Left ventricle myocardium inferior (tissue), 1 donor: ENCODE data around the gene CPM. TPM values are rescaled to one million over a fixed set of nuclear protein-coding genes. Genes with fewer than 3 reads are reported as not detected.

Source experiments
- DNase-seq: peaks from one replicate; pipeline ENCODE4 v3.0.0-alpha.2; 2020
- H3K27ac ChIP-seq: fragments of 200-600 bp; replicated peaks from 2 replicates; pipeline ENCODE4 v1.8.0; 2021
- H3K27me3 ChIP-seq: fragments of 200-600 bp; 2 replicates; pipeline ENCODE4 v1.8.0; 2021; ENCODE audit warnings: low read depth
- H3K36me3 ChIP-seq: fragments of 200-600 bp; 2 replicates; pipeline ENCODE4 v1.8.0; 2021
- H3K4me1 ChIP-seq: fragments of 200-600 bp; 2 replicates; pipeline ENCODE4 v1.8.0; 2021
- H3K4me3 ChIP-seq: fragments of 200-600 bp; 2 replicates; pipeline ENCODE4 v1.8.0; 2021; ENCODE audit warnings: mild to moderate bottlenecking, moderate library complexity
- H3K9me3 ChIP-seq: fragments of 200-600 bp; replicated peaks from 2 replicates; pipeline ENCODE4 v1.8.0; 2021
- CTCF ChIP-seq: fragments of 200-600 bp; IDR thresholded peaks from 2 replicates; pipeline ENCODE4 v1.8.0; 2021; ENCODE audit warnings: antibody characterized with exemption, mild to moderate bottlenecking, borderline replicate concordance
- intact Hi-C: fragments of 100-400 bp; cut with micrococcal nuclease; formaldehyde crosslinking; loops from one replicate; pipeline ENCODE4 v1.11.0; 2022
- total RNA-seq: library from RNA; stranded (reverse); fragmentation: NEBNext Ultra II Directional; extraction: Animal tissue kit (Norgen Biotek cat#: 25700); gene quantifications from one replicate; pipeline ENCODE4 v1.2.1, GENCODE V29; 2021
- donor health status: DM: no; HTN: yes; CAD: no; lungs with severe emphysema.

CPM gene
- total RNA-seq, 1 donor from 2014 or later: 6.3 TPM

- H3K36me3 ChIP-seq: peaks cover 9% of the 10 kb centered on the region
- intact Hi-C loops: loop anchor here (10.0 kb wide), 1 partner anchor 207 kb away; no protein-coding TSS in a partner anchor
- DNase-seq: no peak
Observed at GRCh38 chr12:68868043-68868790, 64.8 kb downstream of the CPM start.

GRCh38 chr12:68867606-68868005, 65.4 kb downstream of the CPM start:
- TF ChIP-seq CTCF: no peak
- H3K4me3 ChIP-seq: no peak overlapping the region
- no peak overlapping the region for H3K27ac ChIP-seq
- intact Hi-C loops: loop anchor here (10.0 kb wide), 1 partner anchor 207 kb away; no protein-coding TSS in a partner anchor
- no peak for DNase-seq
- H3K36me3 ChIP-seq: peaks cover 9% of the 10 kb centered on the region
- no peaks in the 10 kb centered on the region for H3K9me3 ChIP-seq
- H3K27me3 ChIP-seq: peaks cover 4% of the 10 kb centered on the region
- H3K4me1 ChIP-seq: no peaks in the 10 kb centered on the region

More at GRCh38 chr12:68868043-68868790, 64.8 kb downstream of the CPM start:
- Histone ChIP-seq H3K4me3 (no peak overlapping the region), H3K9me3 (no peaks in the 10 kb centered on the region), H3K27me3 (peaks cover 4% of the 10 kb centered on the region), H3K4me1 (no peaks in the 10 kb centered on the region), H3K27ac (no peak overlapping the region)
- no peak for TF ChIP-seq CTCF

- H3K9me3 ChIP-seq: no peaks in the 10 kb centered on the region
- DNase-seq: no peak
- H3K27ac ChIP-seq: no peak overlapping the region
- no peaks in the 10 kb centered on the region for H3K4me1 ChIP-seq
- TF ChIP-seq CTCF: no peak
- intact Hi-C loops: loop anchor here (10.0 kb wide), 1 partner anchor 208 kb away; no protein-coding TSS in a partner anchor
- H3K36me3 ChIP-seq: peaks cover 9% of the 10 kb centered on the region
- no peak overlapping the region for H3K4me3 ChIP-seq
- H3K27me3 ChIP-seq: peaks cover 4% of the 10 kb centered on the region
Observed at GRCh38 chr12:68866950-68867349, 66.0 kb downstream of the CPM start.

- no peak overlapping the region for H3K27ac ChIP-seq
- no peaks in the 10 kb centered on the region for H3K9me3 ChIP-seq
- no peak overlapping the region for H3K4me3 ChIP-seq
- H3K4me1 ChIP-seq: no peaks in the 10 kb centered on the region
- H3K27me3 ChIP-seq: no peaks in the 10 kb centered on the region
- TF ChIP-seq CTCF: no peak
- no peak for DNase-seq
- H3K36me3 ChIP-seq: peaks cover 4% of the 10 kb centered on the region
- intact Hi-C loops: loop anchor here (10.0 kb wide), 1 partner anchor 209 kb away; no protein-coding TSS in a partner anchor
Observed at GRCh38 chr12:68865399-68866164, 67.4 kb downstream of the CPM start.

- Histone ChIP-seq H3K27ac (no peak overlapping the region), H3K27me3 (no peaks in the 10 kb centered on the region), H3K4me1 (no peaks in the 10 kb centered on the region), H3K36me3 (no peaks in the 10 kb centered on the region), H3K9me3 (no peaks in the 10 kb centered on the region), H3K4me3 (no peak overlapping the region)
- intact Hi-C loops: loop anchor here (10.0 kb wide), 1 partner anchor 210 kb away; no protein-coding TSS in a partner anchor
- DNase-seq: no peak
- TF ChIP-seq CTCF: no peak
Observed at GRCh38 chr12:68864604-68865003, 68.4 kb downstream of the CPM start.
